ENCODE data around the gene CD101.

Gene CD101

DNA sequence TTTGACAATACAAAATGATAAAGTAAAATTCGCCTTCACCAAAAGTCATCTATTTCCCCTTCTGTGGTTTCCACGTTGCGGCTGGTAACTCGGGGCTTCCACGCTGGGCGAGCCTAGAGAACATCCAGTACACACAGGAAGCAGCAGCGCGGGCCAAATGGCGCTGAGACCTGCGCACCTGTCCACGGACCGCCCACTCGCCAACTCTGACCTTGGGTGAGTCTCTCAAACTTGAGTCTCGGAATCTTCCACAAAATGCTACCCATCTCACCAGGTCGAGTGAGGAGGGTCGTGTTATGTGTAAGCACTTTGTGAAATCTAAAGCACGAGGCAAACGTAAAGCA lies 57.7 kb downstream of the CD101 start:
- peak; percentile 74 for DNase-seq

DNA sequence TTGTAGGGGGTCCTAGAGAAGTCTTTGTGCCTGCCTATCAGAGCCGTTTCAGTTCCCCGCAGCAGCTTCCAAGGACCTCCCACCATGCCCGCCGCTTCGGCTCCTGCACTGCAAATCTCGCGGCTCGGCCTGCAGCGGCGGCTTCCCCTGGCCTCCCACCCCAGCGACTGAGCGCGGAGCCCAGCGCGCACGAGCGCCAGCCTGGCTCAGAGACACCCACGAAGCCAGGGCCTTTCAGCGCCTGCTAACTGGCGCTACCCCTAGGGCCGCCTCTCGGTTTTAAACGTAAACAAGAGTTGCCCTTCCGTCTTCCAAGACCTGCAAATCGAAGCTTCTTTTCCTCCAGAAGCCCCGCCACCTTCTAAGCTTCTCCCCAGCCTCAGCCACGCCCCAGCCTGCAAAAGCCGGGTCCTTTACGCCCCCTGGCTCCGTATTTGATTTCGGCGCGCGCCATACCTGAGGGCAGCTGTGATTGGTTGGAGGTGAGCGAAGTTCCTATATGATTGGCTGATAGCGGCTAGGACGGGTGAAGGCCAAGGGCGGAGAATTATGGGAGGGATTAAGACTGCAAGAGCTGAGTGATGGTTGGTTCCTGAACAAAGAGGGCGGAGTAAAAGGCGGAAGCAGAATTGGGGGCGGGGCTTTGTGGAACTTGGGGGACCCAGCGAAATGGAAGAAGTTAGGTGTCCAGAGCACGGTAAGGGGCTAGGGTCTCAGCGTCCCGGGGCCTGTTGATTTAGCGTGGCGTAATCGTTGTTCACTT lies 58.3 kb downstream of the CD101 start, which contains the start of gene TTF2:
TTF2 (plus strand) TSS at position 649 of the 763 bp plus-strand sequence; CDS start at position 670, 21 bp downstream.
- DNase-seq, result peak; percentile 99

- DNase-seq, result peak; percentile 65
Observed at GRCh38 chr1:117060441-117061317, 59.1 kb downstream of the CD101 start.

DNA sequence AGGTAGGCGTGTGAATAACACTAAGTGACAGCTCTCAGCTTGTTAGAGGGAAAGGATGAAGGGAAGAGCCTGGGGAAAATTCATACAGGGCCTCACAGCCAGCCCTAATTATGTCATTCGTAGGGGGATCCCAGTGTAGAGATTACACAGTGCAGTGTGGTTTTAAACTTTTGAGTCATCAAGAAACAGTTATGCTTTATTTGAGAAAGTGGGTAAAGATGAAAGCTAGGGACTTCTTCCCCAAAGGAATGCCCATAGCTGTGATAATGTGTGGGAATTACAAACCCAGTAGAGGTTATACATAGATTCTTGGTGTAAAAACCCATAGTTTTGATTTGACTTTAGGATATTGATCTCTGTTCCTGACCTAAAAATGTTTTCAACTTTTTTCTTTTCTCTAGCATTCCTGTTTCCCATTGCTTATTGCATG lies 60.4 kb downstream of the CD101 start:
- DNase-seq, result peak; percentile 47

- DNase-seq, result no peak
Observed at GRCh38 chr1:117066367-117066766, 64.8 kb downstream of the CD101 start.

DNA sequence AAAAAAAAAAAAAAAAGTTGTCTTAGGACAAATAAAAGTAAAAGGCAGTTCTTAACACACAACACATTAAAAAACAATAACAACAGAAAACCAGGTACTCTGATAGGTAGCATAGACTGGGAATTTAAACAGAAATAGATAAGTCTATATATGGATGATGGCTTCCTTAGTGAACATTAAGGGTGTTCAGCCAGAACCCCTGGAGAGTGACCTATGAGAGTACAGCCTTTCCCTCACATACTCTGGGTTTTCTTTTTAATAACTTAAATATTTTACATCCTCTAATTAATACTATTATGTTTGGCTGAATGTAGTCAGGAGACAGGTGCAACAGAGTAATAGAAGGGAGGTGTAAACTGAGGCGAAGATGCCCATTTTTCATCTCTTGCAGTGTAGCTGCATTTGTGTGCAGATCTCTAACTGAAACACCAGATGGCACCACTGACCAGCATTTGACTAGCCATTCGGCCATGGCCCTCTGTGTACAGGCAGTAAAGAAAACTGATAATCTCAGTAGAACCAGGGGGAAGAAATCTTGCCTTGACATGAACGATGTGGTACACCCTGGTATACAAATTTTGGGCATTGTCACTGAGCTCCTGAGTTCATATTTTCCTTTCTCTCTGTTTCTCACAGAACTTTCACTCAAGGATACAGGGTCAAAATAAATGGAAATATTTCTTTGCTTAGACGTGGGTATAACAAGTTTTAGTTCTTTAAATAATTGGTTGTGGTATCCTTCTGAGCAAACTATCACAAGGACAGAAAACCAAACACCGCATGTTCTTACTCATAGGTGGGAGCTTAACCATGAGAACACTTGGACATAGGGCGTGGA lies 66.2 kb downstream of the CD101 start:
- DNase-seq, result peak; percentile 60

GRCh38 chr1:117068580-117068979 lies 67.0 kb downstream of the CD101 start:
- DNase-seq, result no peak

GRCh38 chr1:117069220-117069844 lies 67.8 kb downstream of the CD101 start:
- DNase-seq, result no peak

GRCh38 chr1:117070124-117070523 lies 68.6 kb downstream of the CD101 start:
- no peak for DNase-seq

GRCh38 chr1:117076648-117077047 lies 75.1 kb downstream of the CD101 start:
- no peak for DNase-seq

DNA sequence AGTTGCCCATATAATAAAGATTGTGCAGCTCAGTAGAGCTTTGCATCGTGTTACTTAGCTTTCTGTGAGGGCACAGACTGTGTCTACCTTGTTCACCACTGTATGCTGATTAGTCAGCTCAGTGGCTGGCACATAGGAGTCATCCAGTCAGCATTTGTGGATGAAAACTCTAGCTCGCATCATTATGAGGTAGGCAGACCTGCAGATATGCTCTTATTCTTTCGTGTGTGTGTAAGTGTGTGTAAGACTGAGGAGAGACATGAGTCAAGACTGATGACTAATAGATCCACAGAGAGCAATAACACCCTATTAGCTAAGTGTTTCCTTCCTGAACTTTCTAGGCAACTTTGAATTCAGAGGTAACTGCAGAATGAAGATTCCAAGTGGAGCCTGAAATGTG lies 75.7 kb downstream of the CD101 start:
- no peak for DNase-seq

- DNase-seq, result no peak
Observed at GRCh38 chr1:117079737-117080136, 78.2 kb downstream of the CD101 start.

- DNase-seq, result no peak
Observed at GRCh38 chr1:117084231-117084630, 82.7 kb downstream of the CD101 start.

Data from CD4-positive, alpha-beta T cell treated with Interleukin-21 for 1 hour (primary cell).